GM19238 (cell line): ENCODE data around the gene RELB.

ENCODE experiments used
- DNase-seq: peaks from one replicate; pipeline ENCODE4 v3.0.0; 2011; ENCODE audit warnings: low spot score; ENCODE audit not compliant: insufficient read length

Gene RELB

DNA sequence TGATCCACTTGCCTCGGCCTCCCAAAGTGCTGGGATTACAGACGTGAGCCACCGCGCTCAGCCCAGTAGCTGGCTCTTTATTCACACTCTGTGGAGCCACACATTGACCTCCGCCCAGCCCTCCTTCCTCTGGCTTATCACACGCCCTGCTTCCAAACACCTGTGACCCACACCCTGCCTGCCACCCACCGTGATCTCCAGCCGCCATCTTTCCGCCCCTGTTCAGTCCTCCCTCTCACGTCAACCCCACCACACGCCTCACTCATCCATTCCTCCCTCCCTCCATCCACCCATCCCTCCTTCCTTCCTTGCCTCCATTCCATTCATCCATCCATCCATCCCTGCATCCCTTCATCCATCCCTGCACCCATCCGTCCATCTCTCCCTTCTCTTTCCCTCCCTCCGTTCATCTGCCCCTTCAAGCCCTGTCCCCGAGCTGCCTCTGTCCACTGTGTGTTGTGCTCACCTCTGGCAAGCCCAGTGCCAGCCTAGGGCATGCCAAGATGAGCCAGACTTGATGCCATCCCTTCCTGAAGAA lies 57.4 kb downstream of the RELB start:
- DNase-seq, result no peak

DNA sequence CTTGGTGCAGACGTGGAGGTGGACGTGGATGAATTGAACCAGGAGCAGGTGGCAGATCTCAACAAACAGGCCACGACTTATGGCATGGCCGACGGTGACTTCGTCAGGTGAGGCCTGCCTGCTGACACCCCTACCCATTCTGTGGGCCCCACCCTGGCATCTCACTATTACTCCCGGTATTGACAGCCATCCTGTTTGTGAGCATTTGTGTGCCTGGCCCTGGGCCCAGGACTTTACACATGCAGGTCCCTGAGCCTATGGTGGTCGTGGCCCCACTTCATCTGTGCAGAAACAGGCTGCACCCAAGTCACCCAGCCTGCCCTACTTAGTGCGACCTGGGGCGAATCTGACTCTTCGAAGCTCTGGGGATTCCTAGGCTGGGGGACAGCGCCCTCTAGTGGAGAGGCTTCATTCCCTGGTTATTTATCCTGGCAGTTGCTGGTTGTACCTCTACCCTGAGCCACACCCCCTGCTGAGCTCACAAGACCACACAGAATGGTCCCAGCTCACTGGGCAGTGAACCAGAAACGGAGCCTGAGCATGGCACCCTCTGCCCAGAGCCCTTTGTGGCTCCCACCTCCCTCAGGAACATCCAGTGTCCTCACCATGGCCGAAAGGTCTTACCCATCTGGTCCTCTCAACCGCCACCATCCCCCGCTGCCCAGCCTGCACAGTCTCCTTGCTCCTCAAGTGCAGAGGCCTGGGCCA lies 58.1 kb downstream of the RELB start:
- DNase-seq, result peak; percentile 84

- DNase-seq, result no peak
Observed at GRCh38 chr19:45061965-45062364, 60.7 kb downstream of the RELB start.

- no peak for DNase-seq
Observed at GRCh38 chr19:45063851-45064801, 62.9 kb downstream of the RELB start.

GRCh38 chr19:45066921-45067661 lies 65.8 kb downstream of the RELB start:
- no peak for DNase-seq

DNA sequence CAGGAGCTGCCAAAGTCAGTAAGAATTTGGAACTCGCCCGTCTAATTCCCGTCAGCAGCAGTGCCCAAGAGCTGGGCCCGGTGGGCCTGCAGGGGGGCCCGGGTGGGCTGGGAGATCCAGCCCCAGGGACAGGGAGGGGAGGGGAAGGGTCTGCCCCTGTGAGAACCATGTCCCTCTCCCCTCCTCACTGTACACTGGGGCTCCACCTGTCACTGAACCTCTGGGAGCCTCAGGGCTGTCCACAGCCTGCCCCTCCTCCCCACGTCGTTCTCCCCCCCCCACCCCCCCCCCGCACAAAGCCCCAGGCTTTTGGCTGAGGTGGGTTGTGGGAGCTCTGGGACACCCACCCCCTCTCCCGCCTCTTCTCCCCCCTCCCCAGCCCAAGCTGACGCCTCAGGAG lies 66.8 kb downstream of the RELB start:
- DNase-seq, result no peak

DNA sequence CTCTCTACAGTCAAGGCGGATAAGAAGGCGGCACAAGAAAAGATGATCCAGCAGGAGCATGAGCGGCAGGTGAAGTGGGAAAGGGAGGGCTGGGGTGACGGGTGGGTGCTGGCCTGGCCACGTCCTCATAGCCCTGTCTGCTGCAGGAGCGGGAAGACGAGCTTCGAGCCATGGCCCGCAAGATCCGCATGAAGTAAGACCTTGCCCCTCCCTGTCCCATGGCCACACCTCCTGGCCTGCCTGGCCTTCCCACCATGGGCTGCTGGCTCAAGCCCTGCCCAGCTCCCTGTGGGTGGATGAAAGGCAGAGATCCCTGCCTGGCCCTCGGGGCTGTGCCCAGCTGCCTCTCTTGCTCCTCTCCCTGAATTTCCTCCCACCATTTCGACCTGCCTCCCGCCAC lies 67.8 kb downstream of the RELB start:
- no peak for DNase-seq

- DNase-seq, result no peak
Observed at GRCh38 chr19:45070214-45070613, 69.0 kb downstream of the RELB start.

DNA sequence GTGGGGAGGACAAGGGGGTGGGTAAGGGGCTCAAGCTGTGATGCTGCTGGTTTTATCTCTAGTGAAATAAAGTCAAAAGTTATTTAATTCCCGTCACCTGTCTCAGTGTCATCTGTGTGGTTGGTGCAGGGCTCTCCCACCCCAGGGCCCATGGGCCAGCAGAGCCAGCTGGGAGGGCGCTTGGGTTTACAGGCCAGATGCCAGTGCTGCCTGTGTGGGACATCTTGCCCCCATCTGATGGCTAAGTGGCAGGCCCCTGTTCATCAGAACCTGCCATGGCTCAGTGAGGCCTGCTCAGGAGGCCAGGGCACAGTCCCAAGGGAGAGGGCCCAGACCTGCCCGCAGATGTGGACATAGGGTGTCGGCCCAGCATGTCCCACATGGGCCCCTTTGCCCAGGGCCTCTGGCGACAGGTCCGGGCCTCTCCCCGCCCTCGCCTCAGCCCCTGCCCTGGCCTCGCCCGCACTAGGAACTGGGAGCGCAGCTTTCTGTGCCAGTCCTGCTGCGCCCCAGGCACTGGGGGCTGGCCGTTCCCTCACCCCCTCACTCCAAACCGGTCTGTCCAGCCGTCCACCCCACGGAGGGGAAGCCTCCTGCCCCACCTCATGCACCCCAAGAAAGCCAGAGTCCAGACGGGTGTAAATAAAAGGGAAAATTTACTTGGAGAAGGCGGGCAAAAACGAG lies 69.7 kb downstream of the RELB start:
- no peak for DNase-seq

DNA sequence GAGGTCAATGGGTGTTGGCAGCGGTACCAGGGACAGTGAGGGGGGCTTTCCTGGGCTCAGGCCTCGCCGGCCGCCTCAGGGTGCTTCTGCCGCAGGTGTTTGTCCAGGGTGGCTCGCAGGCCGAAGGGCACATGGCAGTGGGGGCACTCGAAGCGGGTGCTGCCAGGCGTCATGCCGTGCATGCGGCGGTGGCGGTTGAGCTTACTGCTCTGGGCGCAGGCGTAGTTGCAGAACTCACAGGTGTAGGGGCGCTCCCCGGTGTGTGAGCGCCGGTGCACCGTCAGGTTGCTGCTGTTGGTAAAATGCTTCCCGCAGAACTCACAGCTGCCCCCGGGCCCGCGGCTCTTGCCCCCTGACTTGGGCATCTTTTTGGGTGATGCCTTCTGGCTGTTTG lies 70.3 kb downstream of the RELB start:
- DNase-seq, result no peak

DNA sequence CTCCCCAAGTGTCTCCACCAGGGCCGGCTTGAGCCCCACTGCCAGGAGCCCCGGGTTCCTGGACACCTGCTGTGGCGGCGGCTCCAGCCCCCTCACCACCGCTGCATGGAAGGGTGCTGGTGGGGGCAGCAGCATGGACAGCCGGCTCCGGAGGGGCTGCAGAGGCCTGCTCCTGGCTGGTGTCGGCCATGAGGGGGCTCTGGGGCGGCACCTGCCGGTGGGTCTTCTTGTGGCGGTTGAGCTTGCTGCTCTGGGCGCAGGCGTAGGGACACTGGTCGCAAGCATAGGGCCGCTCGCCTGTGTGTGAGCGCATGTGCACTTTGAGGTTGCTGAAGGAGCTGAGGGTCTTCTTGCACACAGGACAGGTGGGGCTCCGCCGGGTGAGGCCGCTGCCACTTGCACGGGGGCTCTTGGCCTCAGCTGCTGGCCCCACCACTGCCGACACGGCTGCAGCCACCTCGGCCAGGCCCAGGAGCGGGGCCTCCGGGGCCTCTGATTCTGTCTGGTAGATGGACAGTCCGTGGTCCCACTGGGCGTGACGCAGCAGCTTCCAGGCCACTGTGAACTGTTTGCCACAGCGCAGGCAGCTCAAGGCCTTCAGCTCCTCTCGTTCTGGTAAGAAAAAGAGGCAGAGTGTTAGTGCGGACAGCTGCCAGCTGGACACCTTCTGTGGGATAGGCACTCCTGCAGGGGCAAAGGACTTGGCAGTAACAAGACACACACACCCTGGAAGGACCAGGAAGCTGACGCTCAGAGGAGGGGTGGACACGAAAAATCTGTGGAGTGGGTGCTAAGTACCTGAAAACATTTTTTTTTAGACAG lies 70.9 kb downstream of the RELB start:
- no peak for DNase-seq

DNA sequence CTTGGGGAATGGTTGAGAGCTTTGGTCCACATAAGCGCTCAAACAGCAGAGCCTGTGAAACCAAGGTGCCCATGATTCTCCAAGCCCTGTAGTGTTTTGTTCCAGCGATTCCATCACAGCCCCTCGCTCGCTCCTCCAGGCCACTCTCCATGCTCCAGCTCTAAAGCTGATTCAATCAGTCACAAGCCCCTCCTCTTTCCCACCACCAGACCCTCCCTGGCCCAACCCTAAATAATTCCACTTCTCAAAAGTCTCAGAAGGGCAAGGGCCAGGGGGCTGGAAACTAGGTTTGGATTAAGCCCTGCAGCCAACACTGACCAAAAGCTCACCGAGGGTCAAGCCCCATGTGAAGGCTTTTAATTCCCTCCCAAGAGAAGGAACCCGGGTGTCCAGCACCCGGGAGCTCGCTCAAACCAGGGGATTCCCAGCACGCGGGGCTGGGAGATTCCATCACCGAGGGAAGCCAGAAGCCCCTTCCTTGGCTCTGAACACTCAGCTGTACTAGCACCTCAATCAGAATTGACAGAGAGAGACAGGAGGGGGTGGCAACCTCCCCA lies 73.6 kb downstream of the RELB start:
- no peak for DNase-seq

GRCh38 chr19:45075301-45076028 lies 74.2 kb downstream of the RELB start:
- peak; percentile 94 for DNase-seq

DNA sequence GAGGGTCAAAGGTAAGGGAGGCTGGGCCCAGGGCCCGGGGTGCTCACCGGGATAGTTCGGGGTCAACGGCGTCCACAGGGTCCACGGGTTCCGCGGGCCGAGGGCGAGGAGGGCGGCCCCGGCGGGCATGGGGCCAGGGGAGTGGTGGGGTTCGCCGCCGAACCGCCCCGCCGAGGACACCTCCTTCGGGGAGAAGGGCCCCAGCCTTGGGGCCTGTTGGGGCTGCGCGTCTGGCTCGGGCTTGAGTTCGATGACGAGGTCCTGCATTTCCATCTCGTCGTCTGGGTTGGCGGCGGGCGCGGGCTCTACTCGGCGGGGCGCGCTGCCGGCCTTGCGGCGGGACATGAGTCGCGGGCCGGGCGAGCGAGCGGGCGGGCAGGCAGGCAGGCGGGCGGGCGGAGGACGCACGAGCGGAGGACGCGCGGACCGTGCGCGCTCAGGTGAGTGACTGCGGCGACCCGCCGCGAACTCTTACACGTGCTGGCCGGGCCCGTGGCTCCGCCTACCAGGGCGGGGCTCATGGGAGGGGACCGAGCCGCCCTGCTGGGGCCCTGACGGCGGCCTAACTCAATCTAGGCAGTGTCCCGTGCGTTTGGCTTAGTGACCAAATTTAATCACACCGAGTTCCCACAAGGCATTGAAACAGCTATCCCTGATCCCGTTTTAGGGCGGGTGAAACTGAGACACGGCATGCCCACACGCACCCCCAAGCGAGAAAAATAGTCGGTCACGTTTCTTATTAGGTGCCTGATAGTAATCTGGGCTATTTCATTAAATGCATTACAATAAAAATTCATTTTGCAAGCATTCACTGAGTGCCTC lies 75.0 kb downstream of the RELB start, which contains the start of gene ZNF296:
Gene ZNF296 (minus strand): TSS at position 450 of the 822 bp plus-strand sequence. CDS start 105 bp downstream, at position 345.
- peak; percentile 93 for DNase-seq

- DNase-seq, result no peak
Observed at GRCh38 chr19:45076851-45077730, 75.8 kb downstream of the RELB start.

DNA sequence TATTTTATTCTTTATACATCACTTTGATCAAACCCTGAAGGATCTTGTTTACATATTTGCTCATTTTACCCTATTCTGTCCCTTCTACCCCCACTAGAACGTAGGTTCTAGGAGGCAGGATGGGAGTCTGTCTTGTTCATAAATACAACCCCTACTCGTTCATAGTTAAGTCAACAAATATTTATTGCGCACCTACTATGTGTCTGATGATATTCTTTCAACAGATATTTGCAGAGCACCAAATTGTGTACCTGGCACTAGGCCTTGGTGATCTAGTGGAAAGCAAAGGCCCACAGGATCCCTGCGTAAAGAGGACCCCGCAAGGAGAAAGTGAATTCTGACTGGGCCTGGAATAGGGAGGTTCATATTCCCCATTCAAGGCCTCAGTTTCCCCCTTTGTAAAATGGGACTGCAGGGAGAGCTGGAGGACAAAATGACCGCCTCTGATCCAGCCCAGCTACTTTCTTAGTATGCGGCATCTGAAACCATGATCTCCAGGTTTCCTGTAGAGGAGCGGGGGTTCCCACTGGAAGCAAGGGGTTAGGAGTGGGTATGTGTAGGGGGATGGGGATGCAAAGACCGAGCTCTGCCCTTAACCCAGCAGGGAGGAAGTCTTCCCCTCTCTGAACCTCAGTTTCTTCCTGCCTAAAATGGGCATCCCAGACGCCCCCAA lies 77.3 kb downstream of the RELB start:
- no peak for DNase-seq
